ENCODE data around the gene FXYD7.

FXYD7 gene

DNA sequence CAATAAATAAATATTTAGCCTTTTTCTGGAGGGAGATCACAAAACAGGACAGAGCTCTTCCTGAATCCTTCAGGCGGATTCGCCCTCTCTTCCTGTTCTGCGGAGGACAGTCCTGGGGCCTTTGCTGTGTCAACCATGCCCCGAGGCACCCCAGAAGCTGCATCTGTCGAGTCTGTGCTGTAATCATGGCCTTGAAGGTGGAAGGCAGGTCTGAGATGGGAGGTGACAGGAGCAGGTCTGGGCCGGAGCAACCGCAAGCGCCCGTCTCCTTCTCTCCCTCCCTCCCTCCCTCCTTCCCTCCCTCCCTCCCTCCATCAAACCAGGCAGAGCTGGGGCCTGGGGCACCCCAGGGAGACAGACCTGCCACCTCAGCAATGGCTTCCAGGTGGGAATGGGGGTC lies 32.1 kb upstream of the FXYD7 start:
- no peak for DNase-seq (ENCODE audit: low read depth)

DNA sequence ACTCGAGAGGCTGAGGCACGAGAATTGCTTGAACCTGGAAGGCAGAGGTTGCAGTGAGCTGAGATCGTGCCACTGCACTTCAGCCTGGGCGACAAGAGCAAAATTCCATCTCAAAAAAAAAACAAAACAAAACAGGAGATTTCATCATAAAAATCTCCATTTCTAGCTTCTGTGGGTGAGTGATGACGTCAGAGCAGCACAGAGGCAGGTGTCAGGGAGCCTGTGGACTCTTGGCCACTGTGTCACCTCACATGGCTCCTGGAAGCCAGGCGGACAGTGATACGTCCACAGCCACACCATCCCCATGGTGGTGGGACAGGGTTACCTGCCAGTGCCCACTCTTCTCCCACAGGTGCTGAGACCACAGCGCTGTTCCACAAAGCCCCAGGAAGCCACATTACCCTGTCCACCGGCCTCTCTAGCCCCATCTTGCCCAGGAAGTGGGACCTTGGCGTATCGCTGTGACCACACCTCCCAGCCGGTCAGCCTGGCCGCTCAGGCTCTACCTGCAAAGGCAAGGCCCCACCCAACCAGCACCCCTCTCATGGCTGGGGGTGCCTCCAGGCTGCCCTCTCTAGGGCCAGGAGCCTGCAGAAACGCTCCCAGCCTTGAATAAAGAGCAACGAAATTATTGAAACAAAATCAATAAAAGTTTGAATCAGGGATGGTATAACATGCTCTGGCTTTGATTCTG lies 29.9 kb upstream of the FXYD7 start:
- no peak for DNase-seq (ENCODE audit: low read depth)

- DNase-seq (ENCODE audit: low read depth), result peak; percentile 55
These were observed 28.5 kb upstream of the FXYD7 start for GRCh38 chr19:35114353-35115176.

DNA sequence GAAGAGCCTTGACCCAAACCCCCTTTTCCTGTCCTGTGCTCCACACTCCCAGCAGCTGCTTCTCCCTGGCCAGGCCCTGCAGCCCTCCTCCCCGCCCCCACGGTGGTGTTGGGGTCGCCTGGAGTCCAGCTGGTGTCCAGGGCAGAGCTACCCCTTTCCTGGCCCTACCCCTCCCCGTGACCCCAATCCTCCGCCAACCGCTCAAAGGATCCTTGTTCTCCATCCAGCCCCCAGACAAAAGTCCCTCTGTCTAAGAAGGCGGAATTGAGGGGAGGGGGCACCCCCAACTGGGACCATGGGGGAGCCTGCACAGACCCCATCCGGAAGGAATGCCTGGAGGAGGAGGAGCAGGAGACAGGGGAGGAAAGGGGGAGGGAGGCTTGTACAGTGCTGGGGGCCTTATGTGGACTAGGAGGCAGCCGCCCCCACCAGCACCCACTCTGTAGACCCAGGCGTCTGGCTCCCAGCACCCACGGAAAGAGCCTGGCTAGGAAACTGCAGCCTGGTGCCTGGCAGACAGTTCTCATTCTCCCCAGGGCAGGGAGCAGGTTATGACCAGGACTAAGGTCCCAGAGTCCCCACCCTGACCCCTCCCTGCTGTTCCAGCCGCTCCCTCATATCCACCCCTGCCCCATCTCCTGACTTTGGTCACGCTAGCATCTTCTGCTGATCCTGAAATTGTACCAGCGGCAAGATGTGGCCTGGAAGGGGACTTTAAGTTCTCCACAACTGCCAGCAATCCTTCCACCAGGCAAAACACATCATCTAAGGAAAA lies 27.7 kb upstream of the FXYD7 start, which contains the start of gene FXYD3:
FXYD3 (plus strand) TSS at position 647 of the 775 bp plus-strand sequence. CDS start 3,554 bp downstream, outside the sequence.
- DNase-seq (ENCODE audit: low read depth), result no peak

GRCh38 chr19:35116072-35116801 lies 26.8 kb upstream of the FXYD7 start:
- DNase-seq (ENCODE audit: low read depth), result no peak

DNA sequence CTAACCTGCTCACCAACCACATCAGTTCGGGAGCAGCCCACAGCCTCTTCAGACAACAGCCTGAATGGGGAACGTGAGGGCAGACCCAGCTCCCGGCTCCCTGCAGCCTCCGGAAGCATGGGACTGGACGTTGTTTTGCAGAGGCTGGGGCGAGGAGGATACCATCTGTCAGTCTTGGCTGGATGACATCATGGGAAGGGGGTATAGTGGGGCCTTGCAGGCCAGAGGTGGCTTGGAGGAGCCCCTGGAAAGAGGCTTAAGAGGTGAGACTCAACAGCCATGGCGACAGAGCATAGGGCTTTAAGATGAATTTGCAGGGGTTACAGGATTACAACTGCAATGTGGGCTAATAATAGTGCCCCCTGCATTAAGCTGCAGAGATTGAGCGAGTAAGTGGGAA lies 25.9 kb upstream of the FXYD7 start:
- no peak for DNase-seq (ENCODE audit: low read depth)

DNA sequence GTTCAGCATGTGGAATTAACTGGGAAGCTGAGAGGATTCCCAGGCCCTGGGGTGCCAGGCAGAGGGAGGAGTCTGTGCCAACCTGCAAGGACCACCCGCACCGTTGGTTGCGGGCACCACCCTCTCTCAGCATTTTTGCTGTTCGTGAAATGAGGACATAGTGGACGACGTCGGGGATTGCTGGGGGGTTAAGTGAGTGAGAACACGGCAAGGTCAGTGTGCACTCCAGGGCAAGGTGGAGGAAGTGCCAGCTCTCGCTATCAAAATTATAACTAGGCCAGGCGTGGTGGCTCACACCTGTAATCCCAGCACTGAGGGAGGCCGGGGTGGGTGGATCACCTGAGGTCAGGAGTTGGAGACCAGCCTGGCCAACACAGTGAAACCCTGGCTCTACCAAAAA lies 25.3 kb upstream of the FXYD7 start:
- no peak for DNase-seq (ENCODE audit: low read depth)

GRCh38 chr19:35118268-35119020 lies 24.6 kb upstream of the FXYD7 start:
- DNase-seq (ENCODE audit: low read depth), result no peak

DNA sequence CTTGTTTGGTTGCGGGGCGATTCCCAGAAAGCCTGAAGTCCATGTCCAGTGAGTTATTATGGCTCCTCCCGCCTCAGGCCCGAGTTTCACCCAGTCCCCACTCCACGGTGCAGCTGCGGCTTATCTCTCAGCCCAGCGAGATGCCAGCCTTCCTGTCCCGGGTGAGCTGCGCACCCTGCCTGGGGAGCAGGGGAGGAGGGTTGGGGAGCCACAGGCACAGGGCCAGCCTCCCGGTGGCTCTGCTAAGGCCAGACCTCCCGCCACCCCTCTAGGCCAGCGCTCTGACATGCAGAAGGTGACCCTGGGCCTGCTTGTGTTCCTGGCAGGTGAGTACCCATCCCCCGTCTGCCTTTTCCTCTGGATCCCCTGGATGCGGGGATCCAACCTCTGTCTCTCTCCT lies 24.0 kb upstream of the FXYD7 start:
- no peak for DNase-seq (ENCODE audit: low read depth)

DNA sequence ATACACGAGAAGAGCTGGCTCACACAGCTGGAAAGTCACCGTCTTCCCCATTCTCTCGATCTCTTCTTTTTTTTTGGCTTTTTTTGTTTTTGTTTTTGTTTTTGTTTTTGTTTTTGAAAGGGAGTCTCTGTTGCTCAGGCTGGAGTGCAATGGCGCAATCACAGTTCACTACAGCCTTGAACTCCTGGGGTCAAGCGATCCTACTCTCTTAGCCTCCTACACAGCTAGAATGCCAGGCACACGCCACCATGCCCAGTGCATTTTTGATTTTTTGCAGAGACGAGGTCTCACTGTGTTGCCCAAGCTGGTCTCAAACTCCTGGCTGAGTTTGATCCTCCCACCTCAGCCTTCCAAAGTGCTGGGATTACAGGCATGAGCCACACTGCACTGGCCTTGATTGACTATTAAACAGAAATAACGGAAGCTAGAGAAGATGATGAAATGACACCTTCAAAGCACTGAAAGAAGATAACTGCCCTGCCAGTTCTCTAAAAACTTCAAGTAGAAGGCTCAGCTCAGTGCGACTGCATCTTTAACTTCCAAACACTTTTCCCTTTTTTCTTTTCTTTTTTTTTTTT lies 23.4 kb upstream of the FXYD7 start:
- no peak for DNase-seq (ENCODE audit: low read depth)

DNA sequence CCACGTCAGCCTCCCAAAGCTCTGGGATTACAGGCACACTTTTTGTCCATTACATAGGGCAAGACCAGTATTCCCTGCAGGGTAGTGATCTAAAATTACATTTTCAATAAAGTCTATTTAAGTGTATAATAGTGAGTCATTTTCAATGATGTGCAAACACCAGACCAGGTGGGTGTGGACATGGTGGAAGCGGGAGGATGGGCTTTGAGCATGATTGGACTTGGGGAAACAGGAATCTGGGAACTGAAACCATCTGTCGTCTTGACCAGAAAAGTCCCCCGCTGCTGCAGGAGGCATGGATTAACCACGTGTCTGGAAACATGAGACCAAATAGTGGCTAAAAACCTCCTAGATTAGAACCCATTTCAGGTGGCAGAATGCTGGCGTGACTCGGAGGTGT lies 22.6 kb upstream of the FXYD7 start:
- no peak for DNase-seq (ENCODE audit: low read depth)

GRCh38 chr19:35120898-35121297 lies 22.2 kb upstream of the FXYD7 start:
- no peak for DNase-seq (ENCODE audit: low read depth)

DNA sequence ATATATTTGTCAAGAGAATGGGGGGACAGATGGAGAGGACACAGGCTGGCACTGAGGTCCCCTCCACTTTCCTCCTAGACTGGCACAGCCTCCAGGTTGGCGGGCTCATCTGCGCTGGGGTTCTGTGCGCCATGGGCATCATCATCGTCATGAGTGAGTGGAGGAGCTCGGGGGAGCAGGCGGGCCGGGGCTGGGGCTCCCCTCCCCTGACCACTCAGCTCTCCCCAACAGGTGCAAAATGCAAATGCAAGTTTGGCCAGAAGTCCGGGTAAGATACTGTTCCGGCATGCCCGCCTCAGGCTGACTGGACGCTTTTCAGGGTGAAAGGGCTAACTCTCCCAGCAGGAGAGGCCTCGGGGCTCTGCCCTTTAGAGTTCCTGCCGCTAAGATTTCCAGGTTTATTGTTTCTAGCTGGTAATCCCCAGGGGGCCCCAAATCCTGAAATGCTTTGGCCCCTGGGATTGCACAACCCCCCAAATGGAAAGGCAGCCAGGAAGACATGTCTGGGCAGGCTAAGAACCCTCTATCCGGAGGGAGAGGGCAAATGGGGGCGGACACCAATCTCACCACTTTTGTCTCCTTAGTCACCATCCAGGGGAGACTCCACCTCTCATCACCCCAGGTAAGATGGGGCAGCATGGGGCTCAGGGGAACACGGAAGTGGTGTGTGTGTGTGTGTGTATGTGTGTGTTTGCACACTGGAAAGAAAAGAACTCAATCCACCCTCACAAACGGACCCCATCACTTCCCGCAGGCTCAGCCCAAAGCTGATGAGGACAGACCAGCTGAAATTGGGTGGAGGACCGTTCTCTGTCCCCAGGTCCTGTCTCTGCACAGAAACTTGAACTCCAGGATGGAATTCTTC lies 20.1 kb upstream of the FXYD7 start:
- DNase-seq (ENCODE audit: low read depth), result no peak

DNA sequence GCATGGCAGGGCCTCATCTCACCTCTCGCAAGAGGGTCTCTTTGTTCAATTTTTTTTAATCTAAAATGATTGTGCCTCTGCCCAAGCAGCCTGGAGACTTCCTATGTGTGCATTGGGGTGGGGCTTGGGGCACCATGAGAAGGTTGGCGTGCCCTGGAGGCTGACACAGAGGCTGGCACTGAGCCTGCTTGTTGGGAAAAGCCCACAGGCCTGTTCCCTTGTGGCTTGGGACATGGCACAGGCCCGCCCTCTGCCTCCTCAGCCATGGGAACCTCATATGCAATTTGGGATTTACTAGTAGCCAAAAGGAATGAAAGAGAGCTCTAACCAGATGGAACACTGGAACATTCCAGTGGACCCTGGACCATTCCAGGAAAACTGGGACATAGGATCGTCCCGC lies 19.5 kb upstream of the FXYD7 start:
- DNase-seq (ENCODE audit: low read depth), result no peak

DNA sequence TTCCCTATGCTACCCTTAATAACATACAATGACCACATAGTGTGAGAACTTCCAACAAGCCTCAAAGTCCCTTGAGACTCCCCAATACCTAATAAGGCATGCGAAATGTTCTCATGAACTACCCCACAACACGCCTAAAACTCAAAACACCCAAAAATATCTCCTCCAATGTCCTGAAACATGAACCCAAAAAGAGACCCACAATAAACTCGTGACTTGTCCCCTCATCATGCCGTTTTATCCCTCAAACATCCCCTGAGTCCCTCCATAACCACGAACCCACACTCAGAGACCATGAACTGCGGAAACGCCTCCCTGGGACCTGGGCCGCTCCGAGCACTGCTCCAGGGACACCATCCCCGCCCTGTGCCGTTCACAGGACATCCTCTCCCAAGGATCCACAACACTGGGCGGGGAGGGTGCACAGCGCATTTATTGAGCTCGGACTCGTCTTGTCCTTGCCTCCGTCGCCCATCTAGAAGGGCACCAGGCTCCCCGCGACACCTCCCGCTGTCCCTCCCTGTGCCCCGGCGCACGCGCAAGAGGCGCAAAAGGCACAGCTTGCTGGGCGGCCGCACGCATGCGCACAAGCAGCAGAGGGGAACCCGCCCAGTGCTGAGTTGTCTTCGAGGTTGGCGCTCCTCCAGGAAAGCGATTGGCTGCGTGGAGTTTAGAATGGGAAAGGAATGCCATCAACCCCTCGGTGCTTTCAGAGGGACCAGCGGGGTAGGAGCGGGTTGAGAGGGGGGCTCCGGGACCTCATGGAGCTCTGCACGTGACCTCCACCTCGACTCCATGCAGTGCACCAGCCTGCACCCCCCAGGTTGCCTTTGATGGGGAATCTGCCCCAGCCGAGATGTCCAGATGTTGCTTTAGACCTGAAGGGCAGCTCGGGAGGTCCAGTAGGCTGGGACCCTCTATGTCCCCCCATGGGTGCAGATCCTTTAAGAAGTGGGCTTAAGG lies 18.7 kb upstream of the FXYD7 start:
- peak; percentile 71 for DNase-seq (ENCODE audit: low read depth)

GRCh38 chr19:35125270-35125717 lies 17.8 kb upstream of the FXYD7 start:
- DNase-seq (ENCODE audit: low read depth), result no peak

- DNase-seq (ENCODE audit: low read depth), result no peak
These were observed 17.1 kb upstream of the FXYD7 start for GRCh38 chr19:35125749-35126623.

- DNase-seq (ENCODE audit: low read depth), result no peak
These were observed 16.5 kb upstream of the FXYD7 start for GRCh38 chr19:35126624-35126959.

Data from stimulated activated CD8-positive, alpha-beta memory T cell treated with anti-CD3 and anti-CD28 coated beads, Interleukin-12 subunit alpha, Interleukin-12 subunit beta, amount 100 ng/mL, for 1 hour (primary cell).